ENCODE results near the gene ACTR2.
"Not testable (repeated sequence)": the region's sequence is repeated elsewhere in the genome, so short reads cannot be mapped to it uniquely, and the experiment has no call there.

Gene ACTR2

DNA sequence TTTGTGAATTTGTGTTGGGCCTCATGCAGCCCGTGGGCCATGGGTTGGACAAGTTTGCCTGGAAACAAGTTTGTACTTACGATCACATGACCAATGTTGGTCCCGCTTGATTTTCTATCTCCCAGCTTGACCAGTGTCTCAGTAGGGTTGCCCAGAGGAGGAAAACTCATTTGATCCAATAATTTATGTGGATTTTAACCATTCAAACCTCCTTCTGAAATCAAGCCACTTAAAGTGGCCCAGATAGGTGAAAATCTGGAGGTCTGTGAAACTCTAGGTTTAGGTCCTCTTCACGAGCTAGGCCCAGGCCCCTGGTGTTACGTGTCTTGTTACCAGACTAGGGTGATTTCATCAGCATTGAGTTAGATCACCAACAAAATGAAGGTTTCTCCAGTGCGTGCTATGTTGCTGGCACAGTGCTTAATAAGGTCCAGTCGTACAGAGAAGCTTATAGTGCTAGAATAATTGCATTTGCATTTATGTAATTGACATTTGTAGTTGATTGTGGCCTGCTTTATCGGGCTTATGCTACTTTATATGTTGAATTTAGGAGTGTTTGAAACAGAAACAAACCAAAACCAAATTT, 4.4 kb downstream of the ACTR2 start:
- peak; percentile 46 for DNase-seq

DNA sequence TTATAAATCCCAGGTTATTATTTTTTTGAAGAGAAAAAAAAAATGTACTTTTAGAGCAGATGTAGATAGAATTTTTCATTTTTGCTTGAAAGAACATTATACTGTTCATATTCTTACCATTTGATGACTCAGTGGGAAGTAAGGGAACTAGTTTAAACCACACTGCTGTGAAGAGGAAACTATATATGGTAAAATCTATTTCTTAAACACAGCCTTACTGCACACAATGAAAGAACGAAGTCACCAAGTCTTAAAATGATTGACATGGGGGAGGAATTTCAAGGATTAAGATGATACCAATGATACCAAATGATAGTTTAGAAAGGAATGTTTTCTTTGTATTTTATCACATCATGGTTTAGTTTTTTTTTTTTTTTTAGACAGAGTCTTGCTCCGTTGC, 5.0 kb downstream of the ACTR2 start:
- DNase-seq: peak; percentile 81

DNA sequence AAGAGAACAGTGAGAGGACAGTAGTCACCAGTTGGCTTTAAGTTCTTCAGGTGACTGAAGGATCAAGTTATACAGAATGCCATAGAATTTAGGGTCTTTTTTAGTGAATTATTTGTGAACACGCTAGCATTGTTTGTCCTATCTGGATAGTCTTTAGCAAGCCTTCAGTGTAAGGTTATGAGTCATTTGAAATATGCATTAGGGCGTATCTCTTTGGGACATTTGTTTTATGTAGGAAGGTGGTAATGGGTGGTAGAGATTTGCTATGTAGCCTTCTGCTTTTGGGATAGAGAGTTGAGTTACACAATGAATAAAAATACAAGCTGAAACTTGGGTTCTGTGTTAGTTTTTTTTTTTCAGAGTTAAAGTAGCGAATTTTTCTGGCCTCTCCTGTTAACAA, 13.0 kb downstream of the ACTR2 start:
- DNase-seq: no peak

DNA sequence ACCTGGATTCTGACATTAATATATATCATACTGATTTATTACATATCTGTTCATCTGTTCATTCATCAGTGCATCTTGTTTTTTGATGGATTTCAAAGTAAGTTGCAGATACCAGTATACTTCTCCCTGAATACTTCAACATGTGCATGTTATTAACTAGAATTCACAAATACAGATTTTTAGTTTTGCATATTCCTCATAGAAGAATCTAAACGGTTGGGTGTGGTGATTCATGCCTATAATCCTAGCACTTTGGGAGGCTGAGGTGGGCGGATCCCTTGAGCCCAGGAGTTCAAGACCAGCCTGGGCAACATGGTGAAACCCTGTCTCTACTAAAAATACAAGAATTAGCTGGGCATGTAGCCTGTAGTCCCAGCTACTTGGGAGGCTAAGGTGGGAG, 16.8 kb downstream of the ACTR2 start:
- not testable (repeated sequence) for DNase-seq

DNA sequence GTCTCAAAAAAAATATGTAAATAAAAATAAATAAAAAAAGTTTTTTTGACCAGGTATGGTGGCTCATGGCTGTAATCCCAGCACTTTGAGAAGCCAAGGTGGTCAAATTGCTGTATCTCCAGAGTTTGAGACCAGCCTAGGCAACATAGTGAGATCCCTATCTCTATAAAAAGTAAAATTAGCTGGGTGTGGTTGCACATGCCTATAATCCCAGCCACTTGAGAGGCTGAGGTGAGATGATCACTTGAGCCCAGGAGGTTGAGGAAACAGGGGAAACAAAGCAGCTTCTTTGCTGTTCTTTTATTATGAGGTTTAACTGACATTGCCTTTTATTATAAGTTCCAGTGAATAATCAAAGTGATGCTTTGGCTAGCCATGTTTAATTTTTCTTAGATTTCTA, 25.0 kb downstream of the ACTR2 start:
- no peak for DNase-seq

DNA sequence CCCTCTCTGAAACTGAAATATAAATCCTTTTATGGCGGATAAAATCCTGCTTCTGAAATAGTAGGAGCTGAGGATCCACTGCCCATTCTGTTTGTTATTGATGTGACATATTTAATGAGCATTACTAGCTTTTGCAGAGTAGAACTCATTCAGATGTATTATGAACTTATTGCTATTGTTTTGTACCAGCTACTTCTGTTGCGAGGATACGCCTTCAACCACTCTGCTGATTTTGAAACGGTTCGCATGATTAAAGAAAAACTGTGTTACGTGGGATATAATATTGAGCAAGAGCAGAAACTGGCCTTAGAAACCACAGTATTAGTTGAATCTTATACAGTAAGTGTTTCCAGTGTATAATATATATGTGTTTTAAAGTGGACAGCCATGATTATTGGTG, 27.7 kb downstream of the ACTR2 start:
- no peak for DNase-seq

DNA sequence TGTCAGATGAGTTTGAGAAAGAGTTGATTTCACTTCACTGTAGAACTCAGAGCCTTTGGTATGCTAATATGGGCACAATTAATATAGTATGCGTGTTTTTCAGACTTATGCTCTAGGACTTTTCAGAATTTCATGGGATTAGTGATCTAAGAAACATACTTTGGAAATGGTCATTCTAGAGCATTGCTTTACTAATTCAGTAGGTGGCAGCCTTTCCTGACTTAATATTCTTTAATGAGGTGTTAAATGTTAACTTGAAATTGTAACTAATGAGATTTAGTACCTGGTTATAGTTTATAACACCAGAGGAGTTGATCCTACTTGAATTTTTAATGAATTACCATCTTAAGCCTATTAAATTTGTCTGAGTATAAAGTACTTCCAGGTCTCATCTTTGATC, 28.4 kb downstream of the ACTR2 start:
- DNase-seq: no peak

DNA sequence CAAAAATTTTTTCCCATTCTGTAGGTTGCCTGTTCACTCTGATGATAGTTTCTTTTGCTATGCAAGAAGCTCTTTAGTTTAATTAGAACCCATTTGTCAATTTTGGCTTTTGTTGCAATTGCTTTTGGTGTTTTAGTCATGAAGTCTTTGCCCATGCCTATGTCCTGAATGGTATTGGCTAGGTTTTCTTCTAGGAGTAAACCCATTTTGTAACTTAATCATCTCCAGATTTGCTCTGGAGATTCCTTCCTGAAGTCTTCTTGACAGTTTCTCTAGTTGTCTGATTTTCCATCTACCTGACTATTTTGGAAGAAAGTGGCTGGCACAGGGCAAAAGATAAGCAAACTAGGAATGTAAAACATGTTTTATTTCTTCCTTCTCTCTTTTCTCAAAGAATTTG, 30.2 kb downstream of the ACTR2 start:
- not testable (repeated sequence) for DNase-seq

DNA sequence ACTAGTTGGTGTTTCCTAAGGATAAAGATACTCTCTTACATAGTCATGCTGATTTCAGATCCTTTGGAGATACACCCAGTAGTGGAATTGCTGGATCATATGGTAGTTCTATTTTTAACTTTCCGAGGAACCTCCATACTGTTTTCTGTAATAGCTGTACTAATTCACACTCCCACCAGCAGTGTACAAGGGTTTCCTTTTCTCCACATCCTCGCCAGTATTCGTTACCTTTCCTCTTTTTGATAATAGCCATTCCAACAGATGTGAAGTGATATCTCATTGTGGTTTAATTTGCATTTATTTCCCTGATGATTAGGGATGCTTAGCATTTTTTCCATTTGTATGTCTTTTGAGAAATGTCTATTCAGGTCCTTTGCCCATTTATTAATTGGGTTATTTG, 34.0 kb downstream of the ACTR2 start:
- DNase-seq: no peak

DNA sequence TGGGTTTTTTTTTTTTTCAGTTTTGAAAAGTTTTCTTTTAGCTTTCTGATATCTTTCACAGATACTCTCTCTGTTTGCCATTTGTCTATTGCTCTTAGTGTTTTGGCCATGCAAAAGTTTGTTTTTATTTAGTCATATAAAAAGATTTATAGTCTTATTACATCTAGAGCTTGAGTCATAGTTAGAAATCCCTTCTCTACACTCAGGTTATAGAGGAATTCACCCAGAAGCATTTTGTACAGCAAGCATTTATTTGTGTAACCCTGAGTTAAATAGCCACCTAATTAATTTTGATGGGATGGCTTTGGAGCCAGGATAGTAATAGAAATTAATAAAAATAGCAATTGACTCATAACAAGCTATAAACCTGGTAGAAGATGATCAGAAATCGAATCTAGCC, 35.6 kb downstream of the ACTR2 start:
- DNase-seq: no peak

DNA sequence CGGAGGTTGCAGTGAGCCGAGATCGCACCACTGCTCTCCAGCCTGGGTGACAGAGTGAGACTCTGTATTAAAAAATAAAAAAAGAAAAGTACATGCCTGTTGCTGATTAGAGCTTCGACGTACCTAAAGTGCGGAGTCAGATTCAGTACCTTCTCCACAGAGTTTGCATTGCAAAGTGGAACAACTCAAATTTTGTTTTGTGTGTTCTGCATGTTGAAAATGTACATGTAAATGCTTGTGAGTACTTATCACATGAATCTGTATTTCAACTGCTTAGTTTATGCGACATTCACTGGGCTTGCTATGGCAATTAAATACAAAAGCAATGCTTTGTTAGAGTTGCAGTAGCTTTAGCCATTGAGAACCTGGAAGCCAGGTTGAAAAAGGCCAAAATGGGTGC, 36.4 kb downstream of the ACTR2 start:
- DNase-seq: no peak

DNA sequence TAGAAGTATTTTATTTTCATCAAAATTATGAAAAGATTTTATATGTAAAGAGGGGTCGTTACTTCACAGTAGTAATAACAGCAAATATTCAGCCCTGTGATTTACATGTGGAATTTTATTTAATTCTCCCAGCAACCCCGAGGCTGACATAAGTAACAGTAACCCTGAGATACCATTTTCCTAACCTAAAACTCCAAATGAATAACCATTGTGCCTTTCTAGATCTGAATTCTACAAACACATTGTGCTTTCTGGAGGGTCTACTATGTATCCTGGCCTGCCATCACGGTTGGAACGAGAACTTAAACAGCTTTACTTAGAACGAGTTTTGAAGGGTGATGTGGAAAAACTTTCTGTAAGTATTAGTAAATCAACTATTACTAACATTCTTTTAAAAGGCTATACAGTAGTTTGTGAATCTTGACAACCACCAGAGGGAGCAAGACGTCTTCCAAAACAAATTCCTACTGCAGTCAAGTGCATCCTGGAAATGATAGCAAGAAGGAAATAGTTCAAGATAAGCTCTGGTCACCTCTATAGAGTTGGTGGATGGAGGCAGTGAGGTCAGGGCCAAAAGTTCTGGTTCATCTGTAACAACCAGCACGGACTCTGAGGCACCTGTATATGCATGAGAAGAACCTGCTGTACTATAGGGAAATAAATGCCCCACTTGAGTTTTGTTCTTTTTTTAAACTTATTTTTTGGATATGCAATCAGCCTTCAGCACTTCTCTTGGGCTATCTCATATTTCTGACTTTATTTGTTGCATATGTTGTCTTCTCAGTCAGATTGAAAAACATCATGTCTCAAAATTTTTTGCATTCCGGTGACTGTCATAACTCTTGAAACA, 37.4 kb downstream of the ACTR2 start:
- DNase-seq: peak; percentile 56

DNA sequence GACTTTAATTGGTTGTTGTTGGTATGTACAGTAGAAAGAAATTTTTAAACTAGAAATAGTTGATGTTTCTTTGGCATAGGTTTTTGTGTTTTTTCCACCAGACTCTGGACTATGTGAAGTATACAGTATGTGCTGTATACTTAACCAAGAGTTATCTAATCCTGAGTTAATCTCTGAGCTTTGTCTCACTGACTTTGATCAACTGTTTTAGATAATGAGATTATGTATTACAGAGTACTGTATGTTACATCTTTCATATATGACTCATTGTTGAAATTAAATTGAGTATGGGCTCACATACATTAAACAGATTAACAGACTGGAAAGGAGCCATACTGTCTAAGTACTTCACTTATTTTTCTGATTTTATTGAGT, 38.0 kb downstream of the ACTR2 start:
- DNase-seq: no peak

DNA sequence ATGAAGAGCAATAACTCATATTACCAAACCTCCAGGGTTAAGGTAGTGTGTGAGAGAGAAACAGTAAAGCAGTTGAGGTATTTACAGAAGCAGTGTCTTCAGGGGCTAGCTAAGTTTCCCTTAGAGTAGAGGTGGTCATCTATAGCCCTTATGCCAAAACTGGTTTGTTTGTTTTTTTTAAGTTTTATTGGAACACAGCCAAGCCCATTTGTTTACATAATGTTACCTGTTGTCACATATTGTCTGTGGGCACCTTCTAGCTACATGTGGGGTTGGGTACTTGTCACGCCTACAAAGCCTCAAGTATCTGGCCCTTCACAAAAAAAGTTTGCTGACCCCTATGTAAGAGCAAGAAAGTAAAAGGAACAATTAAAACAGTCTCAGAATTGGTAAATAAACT, 39.4 kb downstream of the ACTR2 start:
- DNase-seq: no peak

DNA sequence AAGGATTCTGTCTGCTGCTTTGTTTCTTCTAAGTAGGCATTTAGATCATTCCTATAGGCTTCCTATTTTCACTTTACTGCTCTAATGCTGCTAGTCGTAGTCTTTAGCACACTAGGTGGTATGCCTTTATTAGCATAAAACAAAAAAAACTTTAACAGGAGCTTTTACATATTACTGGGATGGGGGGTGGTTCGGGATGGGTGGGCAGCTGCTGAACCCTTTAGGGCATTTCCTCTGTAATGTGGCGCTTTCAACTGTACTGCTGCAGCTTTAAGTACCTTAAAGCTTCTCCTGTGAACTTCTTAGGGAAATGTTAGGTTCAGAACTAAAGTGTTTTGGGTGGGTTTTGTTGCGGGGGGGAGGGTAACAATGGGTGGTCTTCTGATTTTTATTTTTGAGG, 41.3 kb downstream of the ACTR2 start:
- DNase-seq: no peak

DNA sequence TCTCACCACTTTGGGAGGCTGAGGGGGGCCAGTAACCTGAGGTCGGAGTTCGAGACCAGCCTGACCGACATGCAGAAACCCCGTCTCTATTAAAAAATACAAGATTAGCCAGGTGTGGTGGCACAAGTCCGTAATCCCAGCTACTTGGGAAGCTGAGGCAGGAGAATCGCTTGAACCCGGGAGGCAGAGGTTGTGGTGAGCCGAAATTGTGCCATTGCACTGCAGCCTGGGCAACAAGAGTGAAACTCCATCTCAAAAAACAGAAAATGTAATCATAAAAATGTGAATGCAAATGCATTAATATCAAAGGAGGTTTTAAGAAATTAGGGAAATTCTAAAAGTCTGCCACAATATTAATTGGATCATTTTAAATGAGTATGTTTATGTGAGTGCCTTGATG, 45.7 kb downstream of the ACTR2 start:
- no peak for DNase-seq

DNA sequence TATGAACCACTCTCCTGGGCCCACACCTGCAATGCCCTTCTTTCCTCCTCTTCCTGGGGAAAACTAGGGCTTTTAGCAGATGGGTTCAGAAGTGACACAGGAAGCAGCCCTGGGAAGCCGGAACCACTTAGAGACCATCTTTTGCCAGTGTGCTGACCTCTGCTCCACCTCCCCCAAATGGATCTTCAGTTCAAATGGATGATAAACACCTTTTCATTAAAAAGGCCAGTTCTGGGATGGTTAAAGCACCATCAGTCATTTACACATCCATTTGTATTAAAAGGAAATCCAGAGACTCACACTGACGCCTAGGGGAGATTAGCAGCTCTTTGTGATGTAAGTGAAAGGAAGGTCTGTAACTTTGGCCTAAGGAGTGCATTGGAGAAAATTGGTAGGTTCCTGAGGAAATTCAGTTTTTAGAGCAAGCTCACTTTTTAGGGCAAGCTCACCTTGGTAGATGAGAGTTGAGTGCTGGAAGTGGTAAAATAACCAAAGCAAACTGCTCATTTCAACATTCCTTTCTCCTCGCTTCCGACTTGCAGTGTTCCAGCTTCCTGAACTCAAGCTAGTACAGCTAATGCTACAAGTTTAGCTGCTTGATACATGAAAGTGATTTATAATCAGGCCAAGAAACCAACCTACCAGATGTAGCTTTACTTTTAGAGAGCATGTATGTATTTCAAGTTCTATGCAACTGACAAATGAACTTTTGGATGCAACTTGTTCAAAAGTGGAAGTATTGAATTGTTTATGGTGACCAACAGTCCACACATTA, 47.7 kb downstream of the ACTR2 start:
- DNase-seq: no peak

DNA sequence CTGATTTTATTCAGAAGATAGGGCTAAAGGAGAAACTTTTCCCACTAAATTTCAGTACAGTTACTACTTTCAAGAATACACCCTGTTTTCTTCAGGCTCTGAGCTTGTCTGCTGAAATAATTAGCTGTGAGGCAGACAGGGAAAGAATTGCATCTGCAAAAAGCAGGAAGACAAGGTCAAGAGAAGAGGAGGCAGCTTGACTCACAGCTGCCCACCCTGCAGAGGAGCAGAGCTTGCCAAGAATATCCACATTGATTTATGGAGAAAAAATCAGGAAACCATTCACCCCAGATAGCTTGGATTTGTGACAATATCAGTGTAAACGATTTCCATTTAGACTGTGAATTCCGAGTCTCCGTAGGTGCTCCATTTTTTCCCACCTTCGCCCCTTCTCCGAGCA, 49.0 kb downstream of the ACTR2 start:
- DNase-seq: no peak

DNA sequence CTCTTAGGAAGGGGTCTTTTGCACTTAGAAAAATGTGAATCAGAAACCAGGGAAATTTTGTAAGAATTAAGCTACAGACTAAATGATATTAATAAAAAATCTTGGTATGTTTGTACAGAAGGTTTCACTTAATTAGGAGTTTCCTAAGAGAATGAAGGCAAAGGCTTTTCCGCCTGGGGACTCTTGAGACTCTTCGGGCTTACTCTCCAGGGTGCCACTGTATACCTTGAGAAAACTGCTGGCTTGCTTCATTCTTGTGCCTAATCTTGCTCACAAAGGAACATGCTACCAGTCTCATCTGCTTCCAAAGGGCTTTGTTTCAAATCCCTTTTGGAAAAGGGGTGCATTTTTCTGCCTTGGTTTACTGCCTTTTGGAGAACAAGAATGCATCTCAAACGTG, 49.5 kb downstream of the ACTR2 start:
- no peak for DNase-seq

DNA sequence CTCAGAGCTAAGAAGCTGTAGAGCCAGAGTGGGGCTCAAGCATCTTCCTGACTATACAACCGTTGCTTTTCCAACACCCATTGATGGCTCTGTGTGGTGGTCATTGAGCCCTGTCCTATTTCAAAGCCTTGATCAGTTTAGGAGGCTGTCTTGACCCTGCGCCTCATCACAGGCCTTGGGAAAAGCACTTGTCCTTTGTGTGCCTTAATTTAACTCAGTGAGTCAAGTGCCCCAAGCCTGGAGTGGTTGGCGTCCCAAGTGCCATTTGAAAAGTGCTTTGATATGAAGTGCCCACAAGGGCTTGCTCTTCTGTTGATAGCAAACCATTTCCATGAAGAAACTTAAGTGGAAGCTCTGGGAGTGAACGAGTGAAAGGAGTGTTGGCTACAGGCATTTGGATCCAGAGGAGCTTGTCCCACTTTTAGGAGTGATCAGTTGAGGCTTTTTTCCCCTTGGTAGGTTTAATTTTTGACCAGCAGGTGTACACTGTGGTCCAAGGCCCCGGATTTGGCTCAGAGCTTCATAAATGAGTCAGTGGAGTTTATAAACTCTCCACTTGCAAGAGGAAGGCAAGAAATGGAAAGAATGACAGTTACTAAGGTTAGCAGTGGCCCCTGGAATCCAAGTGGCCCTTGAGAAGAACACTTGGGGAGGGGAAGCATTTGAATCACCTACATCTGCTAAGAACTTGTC, 50.3 kb downstream of the ACTR2 start:
- no peak for DNase-seq

DNA sequence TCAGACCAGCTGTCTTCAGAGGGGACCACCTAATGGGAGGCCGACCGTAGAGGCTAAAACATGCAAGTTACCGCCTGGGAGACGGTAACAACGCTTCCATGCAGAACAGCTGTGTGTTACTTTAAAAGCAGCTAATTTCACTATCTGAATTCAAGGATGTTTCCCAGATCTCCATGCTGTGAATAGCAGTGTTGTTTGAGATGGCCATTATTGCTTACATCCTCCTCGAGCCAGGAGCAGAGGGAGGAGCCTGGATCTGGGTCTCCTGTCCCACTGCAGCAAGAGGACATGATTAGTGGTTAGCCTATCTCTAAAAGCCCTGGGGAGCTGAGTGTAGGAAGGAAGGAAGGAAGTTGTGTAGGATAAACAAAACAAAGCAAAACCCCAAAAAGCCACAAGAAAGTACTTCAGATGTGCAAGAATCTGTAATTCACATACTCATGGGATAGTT, 50.9 kb downstream of the ACTR2 start:
- peak; percentile 46 for DNase-seq

DNA sequence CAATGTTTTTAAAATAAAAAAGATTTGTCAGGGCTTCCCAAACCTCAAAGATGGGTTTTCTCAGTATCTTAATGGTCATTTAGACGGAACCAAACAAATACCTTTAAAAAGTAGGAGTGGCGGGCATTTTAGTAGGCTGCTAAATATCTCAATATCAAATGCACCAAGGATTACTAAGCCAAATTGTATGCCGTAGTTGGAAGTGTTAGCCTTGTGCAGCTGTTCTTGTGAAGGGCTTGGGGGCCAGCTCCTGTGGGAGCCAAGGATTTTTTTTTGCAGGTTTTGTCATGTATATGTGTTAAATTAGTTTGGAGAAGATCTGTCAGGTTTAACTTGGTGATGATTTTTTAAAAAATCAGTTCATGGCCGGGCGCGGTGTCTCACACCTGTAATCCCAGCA, 52.1 kb downstream of the ACTR2 start:
- DNase-seq: no peak

DNA sequence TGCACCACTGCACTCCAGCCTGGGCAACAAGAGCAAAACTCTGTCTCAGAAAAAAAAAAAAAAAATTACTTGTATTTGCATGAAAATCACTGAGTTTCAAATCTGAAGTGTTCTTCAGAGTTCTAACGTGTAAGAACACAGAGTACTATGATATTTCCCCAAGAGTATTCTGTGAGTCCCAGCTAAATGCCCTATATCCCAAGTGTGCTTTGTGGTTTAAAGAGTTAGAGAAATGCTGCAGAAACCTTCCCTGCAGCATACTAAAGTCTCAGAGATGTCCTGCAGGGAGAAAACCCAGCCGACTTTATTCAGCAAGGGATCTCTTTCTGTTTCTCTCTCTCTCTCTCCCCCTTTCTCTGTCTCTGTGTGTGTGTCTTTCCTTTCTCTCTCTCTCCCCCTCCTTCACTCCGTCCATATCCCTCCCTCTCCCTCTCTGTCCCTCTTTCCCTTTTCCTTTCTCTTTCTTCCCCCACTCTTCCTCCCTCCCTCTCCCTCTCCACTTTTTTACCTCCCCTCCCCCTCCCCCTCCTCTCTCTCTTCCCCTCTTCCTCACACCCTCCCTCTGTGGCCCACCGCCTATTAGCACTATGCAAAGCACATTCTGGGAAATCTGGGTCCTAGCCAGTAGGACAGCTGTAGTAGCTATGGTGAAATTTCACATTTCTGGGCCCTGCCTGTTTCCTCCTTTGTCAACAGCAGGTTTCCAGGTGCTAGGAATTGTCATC, 54.2 kb downstream of the ACTR2 start:
- DNase-seq: no peak
